ENCODE measurements around the gene NRGN. TPM values are rescaled to one million over a fixed set of nuclear protein-coding genes. Genes with fewer than 3 reads are reported as not detected.
A peak's percentile ranks its signal among the peaks of the same experiment; 100 is the strongest.

NRGN gene
- total RNA-seq, 1 experiment from 2014 or later, result 7.8 TPM

DNA sequence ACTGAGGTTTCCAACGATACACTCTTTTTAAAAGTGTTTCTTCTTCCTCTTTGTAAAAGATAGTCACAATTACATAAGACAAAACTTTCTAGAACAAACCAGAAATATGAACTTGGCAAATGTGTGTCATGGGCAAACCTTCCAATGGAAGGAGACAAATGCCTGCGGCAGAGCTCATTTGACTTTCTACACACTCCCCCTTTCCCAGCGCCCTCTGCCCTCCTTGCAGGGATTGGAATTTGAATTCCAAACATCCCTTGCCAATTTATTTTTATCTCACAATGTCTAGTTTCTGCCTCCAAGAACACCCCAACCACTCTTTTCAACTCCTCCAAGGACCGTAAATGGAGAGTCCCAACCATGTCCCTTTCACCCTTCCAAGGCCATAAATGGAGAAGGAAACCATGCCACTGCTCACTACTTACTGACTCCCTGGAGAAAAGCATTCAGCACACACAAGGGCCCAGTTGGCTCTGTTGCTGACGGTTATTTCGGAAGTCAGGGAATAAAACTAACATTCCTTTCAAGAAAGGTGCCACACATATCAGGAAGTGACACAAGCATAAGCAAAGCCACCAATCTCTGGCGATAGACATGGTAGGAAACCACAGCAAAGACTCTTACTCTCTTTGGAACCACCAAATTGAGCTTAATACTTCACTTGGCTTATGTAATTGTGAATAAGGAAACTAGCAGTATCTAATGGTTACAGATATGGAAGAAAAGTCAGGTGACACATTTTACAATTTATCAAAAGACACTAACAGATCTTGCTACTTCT, 37.3 kb downstream of the NRGN start:
- no TSS peak for BruUV-seq (replicated peaks)
- H3K9me3 ChIP-seq, result no peaks in the 10 kb centered on the region
- peaks cover 41% of the 10 kb centered on the region for H3K36me3 Mint-ChIP-seq (ENCODE audit: insufficient read depth, unreplicated experiment)
- intact Hi-C loops (cut with micrococcal nuclease; ENCODE audit: unreplicated experiment), result no loop called here
- ChIA-PET CTCF (no interaction called here), POLR2A (no interaction called here)
- H3K4me3 ChIP-seq (ENCODE audit: low read depth, low read length), result no peak overlapping the region
- no peak for DNase-seq
- no peaks in the 10 kb centered on the region for H3K4me1 ChIP-seq
- H3K27me3 ChIP-seq (replicated peaks; ENCODE audit: control insufficient read depth, insufficient read depth, low read length), result no peaks in the 10 kb centered on the region
- no peaks in the 10 kb centered on the region for H3K36me3 ChIP-seq (ENCODE audit: control insufficient read depth, insufficient read depth, low read length)
- TF ChIP-seq, protein P1, sequence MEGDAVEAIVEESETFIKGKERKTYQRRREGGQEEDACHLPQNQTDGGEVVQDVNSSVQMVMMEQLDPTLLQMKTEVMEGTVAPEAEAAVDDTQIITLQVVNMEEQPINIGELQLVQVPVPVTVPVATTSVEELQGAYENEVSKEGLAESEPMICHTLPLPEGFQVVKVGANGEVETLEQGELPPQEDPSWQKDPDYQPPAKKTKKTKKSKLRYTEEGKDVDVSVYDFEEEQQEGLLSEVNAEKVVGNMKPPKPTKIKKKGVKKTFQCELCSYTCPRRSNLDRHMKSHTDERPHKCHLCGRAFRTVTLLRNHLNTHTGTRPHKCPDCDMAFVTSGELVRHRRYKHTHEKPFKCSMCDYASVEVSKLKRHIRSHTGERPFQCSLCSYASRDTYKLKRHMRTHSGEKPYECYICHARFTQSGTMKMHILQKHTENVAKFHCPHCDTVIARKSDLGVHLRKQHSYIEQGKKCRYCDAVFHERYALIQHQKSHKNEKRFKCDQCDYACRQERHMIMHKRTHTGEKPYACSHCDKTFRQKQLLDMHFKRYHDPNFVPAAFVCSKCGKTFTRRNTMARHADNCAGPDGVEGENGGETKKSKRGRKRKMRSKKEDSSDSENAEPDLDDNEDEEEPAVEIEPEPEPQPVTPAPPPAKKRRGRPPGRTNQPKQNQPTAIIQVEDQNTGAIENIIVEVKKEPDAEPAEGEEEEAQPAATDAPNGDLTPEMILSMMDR (IDR thresholded peaks at IDR 0.05; ENCODE audit: insufficient read depth in 1 of 2, low read depth in 1 of 2, low read length in 1 of 2, severe bottlenecking in 1 of 2, unreplicated experiment in 1 of 2), result no peak
- H3K4me3 Mint-ChIP-seq (ENCODE audit: unreplicated experiment), result no peak overlapping the region
- H3K9me3 Mint-ChIP-seq (ENCODE audit: unreplicated experiment), result no peaks in the 10 kb centered on the region
- no peaks in the 10 kb centered on the region for H3K27me3 Mint-ChIP-seq (ENCODE audit: insufficient read depth, unreplicated experiment)
- H3K4me1 Mint-ChIP-seq (ENCODE audit: low read depth, unreplicated experiment), result peaks cover 7% of the 10 kb centered on the region
- H3K27ac Mint-ChIP-seq (ENCODE audit: unreplicated experiment), result no peak overlapping the region

DNA sequence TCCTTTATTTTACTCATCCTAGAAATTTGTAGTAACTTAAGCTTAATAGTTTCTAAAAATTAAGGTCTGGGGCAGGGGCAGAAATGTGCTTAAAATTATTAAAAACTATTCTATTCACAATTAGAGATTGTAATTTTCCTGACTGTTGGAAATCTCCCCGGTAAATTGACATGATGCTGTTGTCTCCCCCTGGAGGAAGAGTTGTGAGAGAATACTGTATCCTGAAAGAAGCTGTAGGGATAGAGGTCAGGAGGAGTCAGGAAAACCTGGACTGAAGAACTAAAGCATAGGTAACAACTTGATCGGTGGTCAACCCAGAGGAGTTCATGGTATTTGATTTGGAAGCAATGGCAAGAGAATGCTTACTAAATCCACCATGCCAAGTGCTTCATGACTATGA, 38.5 kb downstream of the NRGN start:
- no TSS peak for BruUV-seq (replicated peaks)
- DNase-seq, result peak in 1 of 2 experiments; percentile 42
- Mint-ChIP-seq H3K27ac (ENCODE audit: unreplicated experiment) (no peak overlapping the region), H3K4me3 (ENCODE audit: unreplicated experiment) (no peak overlapping the region), H3K27me3 (ENCODE audit: insufficient read depth, unreplicated experiment) (no peaks in the 10 kb centered on the region), H3K9me3 (ENCODE audit: unreplicated experiment) (no peaks in the 10 kb centered on the region), H3K4me1 (ENCODE audit: low read depth, unreplicated experiment) (peaks cover 7% of the 10 kb centered on the region), H3K36me3 (ENCODE audit: insufficient read depth, unreplicated experiment) (peaks cover 32% of the 10 kb centered on the region)
- H3K36me3 ChIP-seq (ENCODE audit: control insufficient read depth, insufficient read depth, low read length), result no peaks in the 10 kb centered on the region
- no peaks in the 10 kb centered on the region for H3K4me1 ChIP-seq
- intact Hi-C loops (cut with micrococcal nuclease; ENCODE audit: unreplicated experiment), result loop anchor here (1.0 to 2.0 kb wide), 3 partner anchors 15 to 109 kb away; partner anchors contain the start of gene ESAM
- ChIA-PET CTCF (interaction anchor here (0.5 to 2.5 kb wide), 15 partner anchors 9 to 847 kb away, joined by 3 to 15 read pairs (median 5); partner anchors contain the start of genes CHEK1, ESAM, MSANTD2 and NRGN), POLR2A (no interaction called here)
- H3K9me3 ChIP-seq, result no peaks in the 10 kb centered on the region
- H3K27me3 ChIP-seq (replicated peaks; ENCODE audit: control insufficient read depth, insufficient read depth, low read length), result no peaks in the 10 kb centered on the region
- TF ChIP-seq, protein P1 (IDR thresholded peaks at IDR 0.05; ENCODE audit: insufficient read depth in 1 of 2, low read depth in 1 of 2, low read length in 1 of 2, severe bottlenecking in 1 of 2, unreplicated experiment in 1 of 2), result peak; percentile 62 to 70
- no peak overlapping the region for H3K4me3 ChIP-seq (ENCODE audit: low read depth, low read length)

DNA sequence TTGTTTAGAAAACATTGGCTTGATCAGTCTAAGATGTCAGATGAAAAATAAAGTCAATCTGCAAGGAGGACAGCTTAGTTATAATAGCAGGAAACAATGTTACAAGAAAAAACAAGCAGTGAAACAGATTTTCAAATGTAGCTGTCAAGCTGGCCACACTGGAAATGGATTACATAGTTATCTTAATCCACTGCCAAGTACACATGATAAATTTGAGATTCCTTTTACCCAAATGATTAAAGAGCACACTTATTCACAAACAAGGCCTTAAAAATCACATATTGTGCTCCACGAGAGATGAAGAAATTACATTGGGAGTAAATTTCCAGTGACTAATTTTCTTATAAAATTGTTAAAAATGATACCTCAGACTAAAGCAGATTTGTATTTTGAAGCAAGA, 39.8 kb downstream of the NRGN start:
- TF ChIP-seq, protein P1 (IDR thresholded peaks at IDR 0.05; ENCODE audit: insufficient read depth in 1 of 2, low read depth in 1 of 2, low read length in 1 of 2, severe bottlenecking in 1 of 2, unreplicated experiment in 1 of 2), result no peak
- POLR2A ChIA-PET, result no interaction called here
- intact Hi-C loops (cut with micrococcal nuclease; ENCODE audit: unreplicated experiment), result loop anchor here (2.0 kb wide), 2 partner anchors 13 to 17 kb away; partner anchors contain the start of gene ESAM
- no peak overlapping the region for H3K4me3 ChIP-seq (ENCODE audit: low read depth, low read length)
- DNase-seq, result no peak
- peaks cover 17% of the 10 kb centered on the region for H3K4me1 Mint-ChIP-seq (ENCODE audit: low read depth, unreplicated experiment)
- H3K4me3 Mint-ChIP-seq (ENCODE audit: unreplicated experiment), result no peak overlapping the region
- no TSS peak for BruUV-seq (replicated peaks)
- no peaks in the 10 kb centered on the region for H3K9me3 Mint-ChIP-seq (ENCODE audit: unreplicated experiment)
- H3K27me3 Mint-ChIP-seq (ENCODE audit: insufficient read depth, unreplicated experiment), result no peaks in the 10 kb centered on the region
- H3K36me3 ChIP-seq (ENCODE audit: control insufficient read depth, insufficient read depth, low read length), result no peaks in the 10 kb centered on the region
- no peaks in the 10 kb centered on the region for H3K9me3 ChIP-seq
- no peak overlapping the region for H3K27ac Mint-ChIP-seq (ENCODE audit: unreplicated experiment)
- H3K27me3 ChIP-seq (replicated peaks; ENCODE audit: control insufficient read depth, insufficient read depth, low read length), result no peaks in the 10 kb centered on the region
- peaks cover 9% of the 10 kb centered on the region; the same call in 1 of the 2 replicates for H3K4me1 ChIP-seq
- peaks cover 32% of the 10 kb centered on the region for H3K36me3 Mint-ChIP-seq (ENCODE audit: insufficient read depth, unreplicated experiment)
- CTCF ChIA-PET, result interaction anchor here (1.5 to 2.5 kb wide), 3 partner anchors 14 to 21 kb away, joined by 5 to 13 read pairs (median 10); no protein-coding TSS in a partner anchor

Data from Caco-2 (cell line).